OCI-LY1 (cell line): ENCODE results near the gene C9orf72.

Experiments
- EZH2 ChIP-seq: fragments of 200-600 bp; sonication (generic), shearing (Covaris generic); IDR thresholded peaks from 2 replicates; pipeline ENCODE4 v1.8.0; 2017; ENCODE audit warnings: borderline replicate concordance, mixed run types, mild to moderate bottlenecking, antibody characterized with exemption, low read length, moderate library complexity, mixed read lengths
- TF ChIP-seq, protein P1 (sequence below): fragments of 200-600 bp; sonication (generic), shearing (Covaris generic); IDR thresholded peaks from 2 replicates; pipeline ENCODE4 v1.5.1; 2017; ENCODE audit warnings: mild to moderate bottlenecking, antibody characterized with exemption, low read length, moderate library complexity, mixed read lengths

- TF ChIP-seq, protein P1, sequence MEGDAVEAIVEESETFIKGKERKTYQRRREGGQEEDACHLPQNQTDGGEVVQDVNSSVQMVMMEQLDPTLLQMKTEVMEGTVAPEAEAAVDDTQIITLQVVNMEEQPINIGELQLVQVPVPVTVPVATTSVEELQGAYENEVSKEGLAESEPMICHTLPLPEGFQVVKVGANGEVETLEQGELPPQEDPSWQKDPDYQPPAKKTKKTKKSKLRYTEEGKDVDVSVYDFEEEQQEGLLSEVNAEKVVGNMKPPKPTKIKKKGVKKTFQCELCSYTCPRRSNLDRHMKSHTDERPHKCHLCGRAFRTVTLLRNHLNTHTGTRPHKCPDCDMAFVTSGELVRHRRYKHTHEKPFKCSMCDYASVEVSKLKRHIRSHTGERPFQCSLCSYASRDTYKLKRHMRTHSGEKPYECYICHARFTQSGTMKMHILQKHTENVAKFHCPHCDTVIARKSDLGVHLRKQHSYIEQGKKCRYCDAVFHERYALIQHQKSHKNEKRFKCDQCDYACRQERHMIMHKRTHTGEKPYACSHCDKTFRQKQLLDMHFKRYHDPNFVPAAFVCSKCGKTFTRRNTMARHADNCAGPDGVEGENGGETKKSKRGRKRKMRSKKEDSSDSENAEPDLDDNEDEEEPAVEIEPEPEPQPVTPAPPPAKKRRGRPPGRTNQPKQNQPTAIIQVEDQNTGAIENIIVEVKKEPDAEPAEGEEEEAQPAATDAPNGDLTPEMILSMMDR = no peak
- TF ChIP-seq EZH2 = no peak
Observed at GRCh38 chr9:27572061-27572460, 1.2 kb downstream of the C9orf72 start.
